22Rv1 (cell line): ENCODE results near the gene RAB40B.

ENCODE experiments used
- H3K27ac ChIP-seq: fragments of 450-650 bp; 2 replicates; pipeline ENCODE4 v1.5.1; 2017
- CTCF ChIP-seq: fragments of 450-650 bp; IDR thresholded peaks from 2 replicates; pipeline ENCODE4 v1.5.1; 2017; ENCODE audit warnings: mild to moderate bottlenecking
- ZFX ChIP-seq: fragments of 450-650 bp; IDR thresholded peaks from 2 replicates; pipeline ENCODE4 v1.6.1; 2017; ENCODE audit warnings: antibody characterized with exemption, borderline replicate concordance

Gene RAB40B

GRCh38 chr17:82678265-82678891 lies 20.1 kb downstream of the RAB40B start:
- no peak overlapping the region for H3K27ac ChIP-seq
- TF ChIP-seq ZFX (no peak), CTCF (no peak)

- no peak for TF ChIP-seq CTCF
- TF ChIP-seq ZFX: no peak
- H3K27ac ChIP-seq: no peak overlapping the region
Observed at GRCh38 chr17:82677353-82677925, 21.1 kb downstream of the RAB40B start.

- H3K27ac ChIP-seq: no peak overlapping the region
- TF ChIP-seq ZFX: no peak
- no peak for TF ChIP-seq CTCF
Observed at GRCh38 chr17:82675476-82676245, 22.8 kb downstream of the RAB40B start.

GRCh38 chr17:82674656-82675475 lies 23.6 kb downstream of the RAB40B start:
- TF ChIP-seq ZFX: no peak
- no peak overlapping the region for H3K27ac ChIP-seq

- no peak for TF ChIP-seq CTCF
- no peak for TF ChIP-seq ZFX
Observed at GRCh38 chr17:82670661-82671450, 27.6 kb downstream of the RAB40B start.

GRCh38 chr17:82668631-82669099 lies 29.8 kb downstream of the RAB40B start:
- no peak overlapping the region for H3K27ac ChIP-seq
- TF ChIP-seq CTCF: peak; percentile 77
- no peak for TF ChIP-seq ZFX

More at GRCh38 chr17:82670661-82671450, 27.6 kb downstream of the RAB40B start:
- no peak overlapping the region for H3K27ac ChIP-seq
